NAMALWA (cell line): ENCODE measurements around the gene SULT1A2.
"Not testable (repeated sequence)": the region's sequence is repeated elsewhere in the genome, so short reads cannot be mapped to it uniquely, and the experiment has no call there.

ENCODE experiments used
- DNase-seq: peaks from one replicate; pipeline ENCODE4 v3.0.0-alpha.2; 2015; ENCODE audit warnings: low spot score

Gene SULT1A2

GRCh38 chr16:28596840-28597691 lies at the start of gene SULT1A2:
Gene SULT1A2 (minus strand): TSS chr16:28597050. CDS start chr16:28595930, 1,120 bp downstream.
- DNase-seq, result no peak

GRCh38 chr16:28639959-28640358 lies 43.1 kb upstream of the SULT1A2 start:
- not testable (repeated sequence) for DNase-seq

GRCh38 chr16:28638359-28638758 lies 41.5 kb upstream of the SULT1A2 start:
- DNase-seq, result not testable (repeated sequence)

GRCh38 chr16:28637765-28638164 lies 40.9 kb upstream of the SULT1A2 start, which contains the start of gene NPIPB8:
Gene NPIPB8 (plus strand): TSS chr16:28638065. CDS start chr16:28638361, 296 bp downstream.
- not testable (repeated sequence) for DNase-seq

- DNase-seq, result not testable (repeated sequence)
Observed at GRCh38 chr16:28636093-28636823, 39.4 kb upstream of the SULT1A2 start.

- DNase-seq, result not testable (repeated sequence)
Observed at GRCh38 chr16:28630905-28631304, 34.1 kb upstream of the SULT1A2 start.

- DNase-seq, result peak; percentile 85
Observed at GRCh38 chr16:28623172-28623711, 26.4 kb upstream of the SULT1A2 start.

- not testable (repeated sequence) for DNase-seq
Observed at GRCh38 chr16:28622532-28623171, 25.8 kb upstream of the SULT1A2 start.

- no peak for DNase-seq
Observed at GRCh38 chr16:28621481-28622155, 24.8 kb upstream of the SULT1A2 start.

GRCh38 chr16:28620316-28620715 lies 23.5 kb upstream of the SULT1A2 start:
- DNase-seq, result not testable (repeated sequence)

- DNase-seq, result no peak
Observed at GRCh38 chr16:28617874-28618273, 21.0 kb upstream of the SULT1A2 start.

- DNase-seq, result no peak
Observed at GRCh38 chr16:28616636-28617035, 19.8 kb upstream of the SULT1A2 start.

GRCh38 chr16:28616224-28616577 lies 19.4 kb upstream of the SULT1A2 start:
- not testable (repeated sequence) for DNase-seq

- DNase-seq, result not testable (repeated sequence)
Observed at GRCh38 chr16:28615486-28616223, 18.8 kb upstream of the SULT1A2 start.

- not testable (repeated sequence) for DNase-seq
Observed at GRCh38 chr16:28614561-28614960, 17.7 kb upstream of the SULT1A2 start.

- DNase-seq, result not testable (repeated sequence)
Observed at GRCh38 chr16:28613912-28614311, 17.1 kb upstream of the SULT1A2 start.

GRCh38 chr16:28612359-28613280 lies 15.8 kb upstream of the SULT1A2 start:
- not testable (repeated sequence) for DNase-seq

GRCh38 chr16:28610595-28611191 lies 13.8 kb upstream of the SULT1A2 start:
- DNase-seq, result no peak
